Measurements from ENCODE around the gene DMPK. TPM values are rescaled to one million over a fixed set of nuclear protein-coding genes. Genes with fewer than 3 reads are reported as not detected.

DMPK gene
- total RNA-seq, 6 experiments from 2014 or later = 85.5 to 144 (median 102) TPM

DNA sequence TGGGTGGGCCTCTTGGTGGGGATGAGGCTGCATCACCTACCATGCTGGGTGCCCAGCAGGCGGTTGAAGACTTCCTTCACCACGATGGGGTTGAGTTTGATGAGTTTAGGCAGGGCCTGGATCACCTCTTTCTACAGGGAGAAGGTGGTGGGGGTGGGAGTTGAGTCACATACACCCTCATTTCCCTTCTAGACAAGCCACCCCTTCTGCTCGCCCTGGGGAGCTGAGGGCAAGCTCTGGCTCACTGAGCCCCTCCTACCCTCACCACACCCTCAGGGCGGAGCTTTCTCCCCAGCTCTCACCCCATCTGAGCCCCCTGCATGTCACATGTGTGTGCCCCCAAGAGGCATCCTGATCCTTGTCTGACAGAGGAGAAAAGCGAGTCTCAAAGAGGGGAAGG, 40.4 kb upstream of the DMPK start:
- H3K36me3 Mint-ChIP-seq (ENCODE audit: low read depth) = peaks cover 5% of the 10 kb centered on the region
- TF ChIP-seq, protein P1, sequence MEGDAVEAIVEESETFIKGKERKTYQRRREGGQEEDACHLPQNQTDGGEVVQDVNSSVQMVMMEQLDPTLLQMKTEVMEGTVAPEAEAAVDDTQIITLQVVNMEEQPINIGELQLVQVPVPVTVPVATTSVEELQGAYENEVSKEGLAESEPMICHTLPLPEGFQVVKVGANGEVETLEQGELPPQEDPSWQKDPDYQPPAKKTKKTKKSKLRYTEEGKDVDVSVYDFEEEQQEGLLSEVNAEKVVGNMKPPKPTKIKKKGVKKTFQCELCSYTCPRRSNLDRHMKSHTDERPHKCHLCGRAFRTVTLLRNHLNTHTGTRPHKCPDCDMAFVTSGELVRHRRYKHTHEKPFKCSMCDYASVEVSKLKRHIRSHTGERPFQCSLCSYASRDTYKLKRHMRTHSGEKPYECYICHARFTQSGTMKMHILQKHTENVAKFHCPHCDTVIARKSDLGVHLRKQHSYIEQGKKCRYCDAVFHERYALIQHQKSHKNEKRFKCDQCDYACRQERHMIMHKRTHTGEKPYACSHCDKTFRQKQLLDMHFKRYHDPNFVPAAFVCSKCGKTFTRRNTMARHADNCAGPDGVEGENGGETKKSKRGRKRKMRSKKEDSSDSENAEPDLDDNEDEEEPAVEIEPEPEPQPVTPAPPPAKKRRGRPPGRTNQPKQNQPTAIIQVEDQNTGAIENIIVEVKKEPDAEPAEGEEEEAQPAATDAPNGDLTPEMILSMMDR (IDR thresholded peaks at IDR 0.05) = no peak

DNA sequence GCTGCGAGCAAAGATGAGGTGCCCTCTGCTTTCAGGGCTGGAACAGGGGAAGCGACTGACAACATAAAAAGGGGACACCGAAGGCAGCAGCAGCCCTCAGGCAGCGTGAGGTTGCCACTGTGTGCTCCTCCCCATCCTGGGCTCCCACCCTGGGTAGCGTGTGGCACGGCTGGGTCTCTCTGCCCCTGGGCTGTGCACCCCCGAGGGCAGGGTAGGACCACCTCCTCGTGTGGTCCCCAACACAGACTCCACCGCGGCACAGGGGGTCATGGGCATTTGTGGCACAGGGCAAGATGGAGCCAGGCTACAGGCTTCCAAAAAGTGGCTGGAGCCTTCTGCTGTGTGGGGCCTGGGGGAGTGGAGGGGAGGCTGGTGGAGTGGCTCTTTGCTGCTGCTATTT, 39.3 kb upstream of the DMPK start:
- Mint-ChIP-seq H3K27me3 (ENCODE audit: insufficient read depth) (peaks cover 6% of the 10 kb centered on the region), H3K36me3 (ENCODE audit: low read depth) (peaks cover 5% of the 10 kb centered on the region), H3K9me3 (no peaks in the 10 kb centered on the region), H3K4me3 (no peak overlapping the region), H3K27ac (no peak overlapping the region; the same call in 1 of the 2 replicates), H3K4me1 (ENCODE audit: low read depth) (peaks cover 8% of the 10 kb centered on the region; the same call in 1 of the 2 replicates)
- TF ChIP-seq, protein P1 (IDR thresholded peaks at IDR 0.05) = no peak
- no peak for DNase-seq

More for the DNA sequence above, 40.4 kb upstream of the DMPK start:
- no peaks in the 10 kb centered on the region for H3K4me1 Mint-ChIP-seq (ENCODE audit: low read depth)
- no peaks in the 10 kb centered on the region for H3K9me3 Mint-ChIP-seq
- DNase-seq = no peak
- peaks cover 6% of the 10 kb centered on the region for H3K27me3 Mint-ChIP-seq (ENCODE audit: insufficient read depth)
- H3K4me3 Mint-ChIP-seq = no peak overlapping the region
- H3K27ac Mint-ChIP-seq = no peak overlapping the region

DNA sequence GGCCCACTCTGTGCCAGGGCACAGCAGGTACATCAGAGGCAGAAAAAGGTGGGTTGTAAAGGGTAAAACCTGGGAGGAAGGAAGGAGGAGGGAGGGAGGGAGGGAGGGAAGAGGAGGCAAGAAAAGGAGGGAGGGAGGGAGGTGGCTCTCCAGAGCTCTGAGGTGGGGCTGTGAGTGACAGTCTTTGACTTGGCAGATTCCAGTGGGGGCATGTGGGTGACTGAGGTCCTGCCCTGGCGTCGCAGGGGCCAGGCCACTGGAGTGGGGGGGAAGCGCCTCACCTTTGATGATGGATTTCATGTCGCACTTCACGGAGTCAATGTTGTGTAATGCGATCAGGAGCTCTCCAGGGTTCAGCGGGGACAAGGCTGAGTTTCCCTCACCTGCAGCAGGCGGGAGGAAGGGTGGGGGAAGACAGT, 38.8 kb upstream of the DMPK start:
- Mint-ChIP-seq H3K36me3 (ENCODE audit: low read depth) (peaks cover 5% of the 10 kb centered on the region), H3K4me3 (no peak overlapping the region), H3K9me3 (no peaks in the 10 kb centered on the region), H3K27ac (no peak overlapping the region), H3K27me3 (ENCODE audit: insufficient read depth) (peaks cover 6% of the 10 kb centered on the region), H3K4me1 (ENCODE audit: low read depth) (peaks cover 8% of the 10 kb centered on the region; the same call in 1 of the 2 replicates)
- TF ChIP-seq, protein P1 (IDR thresholded peaks at IDR 0.05) = no peak
- no peak for DNase-seq

DNA sequence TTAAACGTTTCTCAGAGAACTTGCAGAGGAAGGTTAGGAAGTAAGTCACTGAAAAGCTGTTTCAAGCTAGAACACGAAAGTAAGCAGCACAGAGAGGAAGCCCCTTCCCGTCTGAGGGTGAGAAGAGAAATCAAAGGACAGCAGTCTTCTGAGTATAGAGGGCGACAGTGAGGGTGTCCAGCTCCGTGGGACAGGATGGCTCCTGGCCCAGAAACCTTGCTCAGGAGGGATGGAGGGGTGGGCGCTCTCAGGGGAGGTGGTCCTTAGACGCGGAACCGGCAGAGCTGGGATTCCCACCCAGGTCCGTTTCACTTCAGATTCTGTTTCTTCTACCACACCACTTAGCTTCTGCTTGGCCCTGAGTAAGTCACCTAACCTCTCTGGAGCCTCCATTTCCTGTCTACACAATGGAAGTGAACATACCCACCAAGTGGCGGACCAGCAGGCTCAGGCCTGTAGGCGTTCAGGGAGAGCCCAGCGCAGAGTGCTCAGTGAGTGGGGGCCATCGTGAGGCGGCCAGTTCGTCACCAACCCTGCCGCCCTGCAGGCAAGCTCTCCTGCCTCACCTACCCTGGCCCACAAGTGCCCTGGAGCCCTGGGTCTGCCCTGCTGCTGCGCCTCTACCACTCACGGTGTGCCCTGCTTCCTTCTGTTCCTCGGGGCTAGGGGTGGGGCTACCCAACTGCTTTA, 38.3 kb upstream of the DMPK start:
- no peak overlapping the region for H3K4me3 Mint-ChIP-seq
- H3K27me3 Mint-ChIP-seq (ENCODE audit: insufficient read depth) = peaks cover 4% of the 10 kb centered on the region
- peaks cover 8% of the 10 kb centered on the region; the same call in 1 of the 2 replicates for H3K4me1 Mint-ChIP-seq (ENCODE audit: low read depth)
- H3K9me3 Mint-ChIP-seq = no peaks in the 10 kb centered on the region
- peaks cover 5% of the 10 kb centered on the region for H3K36me3 Mint-ChIP-seq (ENCODE audit: low read depth)
- TF ChIP-seq, protein P1 (IDR thresholded peaks at IDR 0.05) = no peak
- DNase-seq = no peak
- H3K27ac Mint-ChIP-seq = no peak overlapping the region

DNA sequence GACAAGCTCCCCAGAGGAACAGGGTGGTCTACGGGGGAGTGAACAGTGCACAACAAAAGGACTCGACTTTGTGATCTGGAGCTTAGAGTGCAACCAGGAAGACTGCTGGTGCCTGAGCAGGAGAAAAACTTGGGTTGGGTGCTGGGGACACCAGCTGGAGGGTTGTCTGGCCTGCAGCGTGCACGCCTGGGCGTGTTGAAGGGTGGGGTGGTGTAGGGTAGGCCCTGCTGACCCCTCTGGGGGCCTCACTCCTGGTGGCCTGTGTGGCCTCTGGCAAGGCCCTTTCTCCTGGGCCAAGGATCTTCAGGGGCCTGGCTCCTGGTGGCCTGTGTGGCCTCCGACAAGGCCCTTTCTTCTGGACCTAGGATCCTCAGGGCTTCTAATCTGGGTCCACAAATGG, 37.5 kb upstream of the DMPK start:
- Mint-ChIP-seq H3K27me3 (ENCODE audit: insufficient read depth) (peaks cover 2% of the 10 kb centered on the region; the same call in 1 of the 2 replicates), H3K9me3 (no peaks in the 10 kb centered on the region), H3K4me3 (no peak overlapping the region), H3K36me3 (ENCODE audit: low read depth) (peaks cover 5% of the 10 kb centered on the region; the same call in 1 of the 2 replicates), H3K4me1 (ENCODE audit: low read depth) (peaks cover 8% of the 10 kb centered on the region; the same call in 1 of the 2 replicates), H3K27ac (peak overlapping the region; percentile 31; the same call in 1 of the 2 replicates)
- TF ChIP-seq, protein P1 (IDR thresholded peaks at IDR 0.05) = no peak
- DNase-seq = no peak

Data from HFFc6 (cell line).